A673 (cell line): ENCODE results near the gene NT5C3B. TPM values are rescaled to one million over a fixed set of nuclear protein-coding genes. Genes with fewer than 3 reads are reported as not detected.
A peak's percentile ranks its signal among the peaks of the same experiment; 100 is the strongest.

Experiments used
- BruUV-seq: library from RNA; stranded (reverse); fragments of 400-500 nt; replicated peaks from 2 replicates; lab custom pipeline; 2021; lab: Mats Ljungman, UMichigan
- CTCF ChIA-PET: fragments of 300-600 bp; sonication (Branson Sonifier 250); formaldehyde crosslinking; loops from one replicate; lab custom pipeline; 2022; ENCODE audit warnings: antibody characterized with exemption; lab: Charles Lee
- POLR2A ChIA-PET: fragments of 300-600 bp; sonication (Branson Sonifier 250); formaldehyde crosslinking; loops from one replicate; lab custom pipeline; 2022; ENCODE audit warnings: antibody characterized with exemption; ENCODE audit not compliant: low non-redundant PET; lab: Charles Lee
- DNase-seq: peaks from one replicate; pipeline ENCODE4 v3.0.0-alpha.2; 2015; ENCODE audit warnings: low spot score
- H3K27ac ChIP-seq: fragments of 200-600 bp; sonication (generic); 2 replicates; pipeline ENCODE4 v1.5.1; 2016; ENCODE audit warnings: mixed run types, low read depth, mild to moderate bottlenecking, mixed read lengths, antibody characterized with exemption, low read length; ENCODE audit not compliant: poor library complexity, severe bottlenecking
- H3K27me3 ChIP-seq: fragments of 200-600 bp; sonication (generic); replicated peaks from 2 replicates; pipeline ENCODE4 v1.6.1; 2017; ENCODE audit warnings: mixed run types, low read depth, mild to moderate bottlenecking, mixed read lengths, antibody characterized with exemption, low read length; ENCODE audit not compliant: insufficient read depth, poor library complexity
- H3K36me3 ChIP-seq: fragments of 200-600 bp; sonication (generic); 2 replicates; pipeline ENCODE4 v1.6.1; 2016; ENCODE audit warnings: mixed run types, mild to moderate bottlenecking, mixed read lengths, antibody characterized with exemption, low read length; ENCODE audit not compliant: insufficient read depth, poor library complexity, severe bottlenecking
- H3K4me1 ChIP-seq: fragments of 200-600 bp; sonication (generic); 2 replicates; pipeline ENCODE4 v1.6.1; 2017; ENCODE audit warnings: mixed run types, mild to moderate bottlenecking, mixed read lengths, antibody characterized with exemption, low read length; ENCODE audit not compliant: insufficient read depth, poor library complexity, severe bottlenecking
- H3K4me3 ChIP-seq: fragments of 200-600 bp; sonication (generic); 2 replicates; pipeline ENCODE4 v1.5.1; 2016; ENCODE audit warnings: low read depth, mixed run types, mild to moderate bottlenecking, mixed read lengths, low read length; ENCODE audit not compliant: poor library complexity, severe bottlenecking
- H3K9me3 ChIP-seq: fragments of 200-600 bp; sonication (generic); 2 replicates; pipeline ENCODE4 v1.6.1; 2016; ENCODE audit warnings: mixed run types, low read depth, mild to moderate bottlenecking, mixed read lengths, antibody characterized with exemption, low read length; ENCODE audit not compliant: poor library complexity, severe bottlenecking
- CTCF ChIP-seq: fragments of 300-800, 200-600 bp; sonication (generic); conservative IDR thresholded peaks from 2 replicates; pipeline ENCODE4 v1.5.1; 2017; ENCODE audit warnings: low read depth, mild to moderate bottlenecking, antibody characterized with exemption, low read length, moderate library complexity, mixed read lengths
- EZH2 ChIP-seq: fragments of 200-600 bp; sonication (generic); IDR thresholded peaks from 2 replicates; pipeline ENCODE4 v1.6.1; 2017; ENCODE audit warnings: borderline replicate concordance, low read depth, mild to moderate bottlenecking, mixed read lengths, antibody characterized with exemption, low read length; ENCODE audit not compliant: poor library complexity, severe bottlenecking
- intact Hi-C: fragments of 100-400 bp; cut with micrococcal nuclease; formaldehyde crosslinking; loops from one replicate; pipeline ENCODE4 v1.10.0; 2022; ENCODE audit not compliant: unreplicated experiment
- total RNA-seq: library from RNA; stranded (reverse); gene quantifications from 2 replicates; pipeline ENCODE4 v1.2.3, GENCODE V29; 2021

Gene NT5C3B
- total RNA-seq, 1 experiment from 2014 or later, result 46.7 TPM

- DNase-seq, result peak; percentile 51
- no peaks in the 10 kb centered on the region for H3K27me3 ChIP-seq
- intact Hi-C loops, result no loop called here
- TF ChIP-seq EZH2, result no peak
- TF ChIP-seq CTCF, result no peak
- ChIA-PET CTCF (no interaction called here), POLR2A (no interaction called here)
- no peaks in the 10 kb centered on the region for H3K36me3 ChIP-seq
- H3K4me1 ChIP-seq, result peaks cover 12% of the 10 kb centered on the region
- H3K4me3 ChIP-seq, result peak overlapping the region; percentile 59
- no peaks in the 10 kb centered on the region for H3K9me3 ChIP-seq
- TSS peak; percentile 41 for BruUV-seq
- H3K27ac ChIP-seq, result peak overlapping the region; percentile 72
Measured at GRCh38 chr17:41785091-41785858, 50.8 kb downstream of the NT5C3B start.

GRCh38 chr17:41784207-41784744 lies 51.8 kb downstream of the NT5C3B start:
- no TSS peak for BruUV-seq
- peaks cover 12% of the 10 kb centered on the region for H3K4me1 ChIP-seq
- no peaks in the 10 kb centered on the region for H3K27me3 ChIP-seq
- no peaks in the 10 kb centered on the region for H3K36me3 ChIP-seq
- H3K9me3 ChIP-seq, result no peaks in the 10 kb centered on the region
- no peak for TF ChIP-seq CTCF
- TF ChIP-seq EZH2, result no peak
- intact Hi-C loops, result no loop called here
- peak overlapping the region; percentile 59 for H3K4me3 ChIP-seq
- peak; percentile 18 for DNase-seq
- ChIA-PET POLR2A (no interaction called here), CTCF (no interaction called here)
- peak overlapping the region; percentile 72 for H3K27ac ChIP-seq

DNA sequence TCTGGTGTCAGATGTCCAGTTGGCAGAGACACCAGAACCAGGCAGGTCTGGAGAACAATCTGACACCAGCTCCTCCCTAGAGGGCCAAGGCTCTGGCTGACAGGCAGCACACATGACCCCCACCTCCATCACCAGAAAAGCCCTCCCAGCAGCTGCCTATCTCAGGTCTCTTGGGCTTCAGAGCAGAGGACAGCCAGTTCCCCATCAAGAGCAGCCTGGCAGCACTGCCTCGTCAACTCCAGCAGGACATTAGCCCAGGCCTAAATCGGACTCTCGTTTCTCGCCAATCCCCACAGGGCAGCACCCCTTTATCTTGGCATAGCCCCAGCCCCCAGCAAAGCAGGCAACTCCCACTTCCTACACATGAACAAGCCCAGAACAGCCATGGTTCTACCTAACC lies 53.9 kb downstream of the NT5C3B start:
- Histone ChIP-seq H3K9me3 (no peaks in the 10 kb centered on the region), H3K36me3 (no peaks in the 10 kb centered on the region), H3K27ac (no peak overlapping the region), H3K27me3 (no peaks in the 10 kb centered on the region), H3K4me1 (peaks cover 12% of the 10 kb centered on the region), H3K4me3 (no peak overlapping the region)
- DNase-seq, result no peak
- intact Hi-C loops, result no loop called here
- CTCF ChIA-PET, result no interaction called here
- POLR2A ChIA-PET, result no interaction called here
- TF ChIP-seq CTCF (no peak), EZH2 (no peak)
- no TSS peak for BruUV-seq
